HCT116 (cell line): ENCODE data around the gene IFIT1. TPM values are rescaled to one million over a fixed set of nuclear protein-coding genes. Genes with fewer than 3 reads are reported as not detected.

Experiments
- ATAC-seq: fragments of 200-7000 bp; cut with Tn5 transposase; 2 replicates; pipeline ENCODE4 v1.9.1; 2020; ENCODE audit warnings: mild to moderate bottlenecking, moderate library complexity
- BruUV-seq: library from RNA; stranded (reverse); fragments of 400-500 nt; replicated peaks from 2 replicates; lab custom pipeline; 2021; lab: Mats Ljungman, UMichigan
- CTCF ChIA-PET: fragments of 300-600 bp; sonication (Branson Sonifier 250); formaldehyde crosslinking; loops from one replicate; lab custom pipeline; 2021; ENCODE audit warnings: antibody characterized with exemption; lab: Charles Lee
- POLR2A ChIA-PET: fragments of 300-600, 350-600 bp; sonication (Branson Sonifier 250); formaldehyde crosslinking; loops from one replicate; lab custom pipeline; 2021; ENCODE audit warnings: antibody characterized with exemption; lab: Charles Lee
- RAD21 ChIA-PET, 2 experiments: fragments of 300-600 bp; sonication (Branson Sonifier 250); formaldehyde crosslinking; loops; one replicate each; lab custom pipeline; 2023; ENCODE audit warnings: low total read pairs in 2 of 2; ENCODE audit not compliant: uncharacterized antibody in 2 of 2, unreplicated experiment in 2 of 2, low non-redundant PET in 1 of 2; lab: Charles Lee
- DNase-seq: peaks from one replicate; pipeline ENCODE4 v3.0.0-alpha.2; 2010; ENCODE audit warnings: low read depth, low spot score
- H2AFZ ChIP-seq: fragments of 200-600 bp; shearing (Covaris generic), sonication (generic); 2 replicates; pipeline ENCODE4 v1.6.1; 2017; ENCODE audit warnings: low read depth, mixed run types, mixed read lengths, antibody characterized with exemption, low read length; ENCODE audit not compliant: poor library complexity, severe bottlenecking
- H3K27ac ChIP-seq: 2 replicates; pipeline ENCODE4 v1.5.1; 2012; ENCODE audit warnings: low read depth, low read length
- H3K27me3 ChIP-seq: fragments of 200-600 bp; sonication (generic); 2 replicates; pipeline ENCODE4 v1.6.1; 2016; ENCODE audit warnings: mixed run types, low read length, mixed read lengths; ENCODE audit not compliant: insufficient read depth
- H3K36me3 ChIP-seq, 2 experiments: fragments of 200-500 bp in 1 of 2; fragments of 200-600 bp in 1 of 2; sonication (Bioruptor generic) in 1 of 2; sonication (generic) in 1 of 2; 2 replicates each; pipeline versions ENCODE4 v1.5.1 to v1.6.1; 2014 to 2016; ENCODE audit warnings: low read length in 2 of 2, inconsistent platforms in 1 of 2, mixed read lengths in 1 of 2, mixed run types in 1 of 2; ENCODE audit not compliant: insufficient read depth in 2 of 2, control insufficient read depth in 1 of 2
- H3K4me1 ChIP-seq, 2 experiments: fragments of 200-600 bp in 1 of 2; sonication (generic) in 1 of 2; 2 replicates each; pipeline versions ENCODE4 v1.5.1 to v1.6.1; 2012 to 2017; ENCODE audit warnings: low read length in 2 of 2, inconsistent platforms in 1 of 2, mild to moderate bottlenecking in 1 of 2, mixed read lengths in 1 of 2, mixed run types in 1 of 2, moderate library complexity in 1 of 2; ENCODE audit not compliant: insufficient read depth in 2 of 2, control insufficient read depth in 1 of 2
- H3K4me2 ChIP-seq: fragments of 200-600 bp; sonication (generic); 2 replicates; pipeline ENCODE4 v1.6.1; 2017; ENCODE audit warnings: mixed run types, low read length, mixed read lengths
- H3K4me3 ChIP-seq, 2 experiments: fragments of 200-600 bp in 1 of 2; sonication (generic) in 1 of 2; replicated peaks in 1 of 2; 2 replicates each; pipeline ENCODE4 v1.5.1; 2011 to 2016; ENCODE audit warnings: low read length in 2 of 2, control low read depth in 1 of 2, low read depth in 1 of 2, mild to moderate bottlenecking in 1 of 2, mixed read lengths in 1 of 2, mixed run types in 1 of 2
- H3K79me2 ChIP-seq: fragments of 200-600 bp; sonication (generic); 2 replicates; pipeline ENCODE4 v1.6.1; 2017; ENCODE audit warnings: mild to moderate bottlenecking, mixed run types, low read length, moderate library complexity, mixed read lengths; ENCODE audit not compliant: insufficient read depth
- H3K9ac ChIP-seq: fragments of 200-600 bp; sonication (generic); 2 replicates; pipeline ENCODE4 v1.6.1; 2016; ENCODE audit warnings: low read length, mixed read lengths
- H3K9me2 ChIP-seq: fragments of 200-600 bp; sonication (generic), shearing (Covaris generic); 2 replicates; pipeline ENCODE4 v1.6.1; 2017; ENCODE audit warnings: mixed run types, mild to moderate bottlenecking, moderate library complexity; ENCODE audit not compliant: insufficient read depth
- H3K9me3 ChIP-seq, 2 experiments: fragments of 200-500 bp in 1 of 2; fragments of 200-600 bp in 1 of 2; sonication (Bioruptor generic) in 1 of 2; sonication (generic) in 1 of 2; 2 replicates each; pipeline ENCODE4 v1.6.1; 2014 to 2017; ENCODE audit warnings: low read length in 2 of 2, mixed read lengths in 2 of 2, inconsistent platforms in 1 of 2, low read depth in 1 of 2, mild to moderate bottlenecking in 1 of 2, mixed run types in 1 of 2, moderate library complexity in 1 of 2; ENCODE audit not compliant: control insufficient read depth in 1 of 2, insufficient read depth in 1 of 2
- H4K20me1 ChIP-seq: fragments of 200-600 bp; sonication (generic), shearing (Covaris generic); 2 replicates; pipeline ENCODE4 v1.6.1; 2017; ENCODE audit warnings: mixed run types, mild to moderate bottlenecking, moderate library complexity; ENCODE audit not compliant: insufficient read depth
- CBX3 ChIP-seq: IDR thresholded peaks from 2 replicates; pipeline ENCODE4 v1.6.1; 2012; ENCODE audit warnings: low read depth
- CEBPB ChIP-seq: IDR thresholded peaks from 2 replicates; pipeline ENCODE4 v1.6.1; 2012; ENCODE audit warnings: low read depth
- EGR1 ChIP-seq: IDR thresholded peaks from 2 replicates; pipeline ENCODE4 v1.6.1; 2012; ENCODE audit warnings: low read depth
- EZH2phosphoT487 ChIP-seq: fragments of 200-600 bp; IDR thresholded peaks from 2 replicates; pipeline ENCODE4 v1.6.1; 2018; ENCODE audit warnings: antibody characterized with exemption, borderline replicate concordance
- FOSL1 ChIP-seq: IDR thresholded peaks from 2 replicates; pipeline ENCODE4 v1.6.1; 2012; ENCODE audit warnings: low read depth
- POLR2AphosphoS5 ChIP-seq: IDR thresholded peaks from 2 replicates; pipeline ENCODE4 v1.6.1; 2011; ENCODE audit warnings: mild to moderate bottlenecking, low read depth, low read length, moderate library complexity
- RAD21 ChIP-seq: IDR thresholded peaks from 2 replicates; pipeline ENCODE4 v1.6.1; 2012; ENCODE audit warnings: low read depth, mild to moderate bottlenecking
- SP1 ChIP-seq: IDR thresholded peaks from 2 replicates; pipeline ENCODE4 v1.6.1; 2012; ENCODE audit warnings: low read depth
- SRF ChIP-seq: IDR thresholded peaks from 2 replicates; pipeline ENCODE4 v1.6.1; 2012; ENCODE audit warnings: low read depth
- TCF7L2 ChIP-seq: IDR thresholded peaks from 2 replicates; pipeline ENCODE4 v1.7.0; 2011; ENCODE audit warnings: borderline replicate concordance, inconsistent platforms; ENCODE audit not compliant: insufficient read depth, insufficient read length; ENCODE audit errors: extremely low read depth
- YY1 ChIP-seq: IDR thresholded peaks from 2 replicates; pipeline ENCODE4 v1.6.1; 2011; ENCODE audit warnings: low read length, low read depth, moderate library complexity, mild to moderate bottlenecking; ENCODE audit not compliant: insufficient replicate concordance; ENCODE audit errors: extremely low read depth
- intact Hi-C: fragments of 100-400 bp; cut with micrococcal nuclease; formaldehyde crosslinking; loops from 2 replicates; pipeline ENCODE4 v1.10.0; 2022
- total RNA-seq: library from RNA; stranded (reverse); gene quantifications from one replicate; pipeline ENCODE4 v1.2.1, GENCODE V29; 2021; ENCODE audit not compliant: unreplicated experiment
- TF ChIP-seq, protein P1 (sequence below), 3 experiments: fragments of 200-600 bp in 1 of 3; sonication (generic) in 1 of 3; IDR thresholded peaks in 2 of 3; conservative IDR thresholded peaks in 1 of 3; 2 replicates each; pipeline ENCODE4 v1.5.1; 2012 to 2017; ENCODE audit warnings: low read depth in 2 of 3, low read length in 2 of 3, antibody characterized with exemption in 1 of 3, borderline replicate concordance in 1 of 3, control low read depth in 1 of 3, mild to moderate bottlenecking in 1 of 3, mixed read lengths in 1 of 3, mixed run types in 1 of 3, moderate library complexity in 1 of 3; ENCODE audit not compliant: insufficient read depth in 1 of 3
- TF ChIP-seq, protein P2 (sequence below): IDR thresholded peaks from 2 replicates; pipeline ENCODE4 v1.6.1; 2012

IFIT1 gene
- total RNA-seq, 1 experiment from 2014 or later: 3.6 TPM

DNA sequence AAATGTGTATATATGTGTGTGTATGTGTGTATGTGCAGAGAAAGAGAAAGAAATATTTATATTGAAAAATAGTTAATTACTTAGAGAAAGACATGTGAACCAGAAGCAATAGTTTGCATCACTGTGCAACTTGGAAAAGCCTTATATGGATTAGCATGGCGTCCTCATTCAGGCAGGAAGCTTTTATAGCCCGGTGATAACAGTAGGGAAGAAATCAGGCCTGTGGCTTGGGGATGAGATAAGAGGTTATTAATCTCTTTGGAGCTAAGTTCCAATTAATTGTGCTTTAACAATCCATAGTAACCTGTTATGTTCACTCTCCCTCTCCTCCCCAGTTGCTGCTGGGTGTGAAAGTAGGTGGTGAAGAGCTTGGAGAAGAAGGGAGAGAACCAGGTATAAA lies 58.5 kb downstream of the IFIT1 start:
- no peak overlapping the region for H3K27ac ChIP-seq
- TF ChIP-seq, protein P1, sequence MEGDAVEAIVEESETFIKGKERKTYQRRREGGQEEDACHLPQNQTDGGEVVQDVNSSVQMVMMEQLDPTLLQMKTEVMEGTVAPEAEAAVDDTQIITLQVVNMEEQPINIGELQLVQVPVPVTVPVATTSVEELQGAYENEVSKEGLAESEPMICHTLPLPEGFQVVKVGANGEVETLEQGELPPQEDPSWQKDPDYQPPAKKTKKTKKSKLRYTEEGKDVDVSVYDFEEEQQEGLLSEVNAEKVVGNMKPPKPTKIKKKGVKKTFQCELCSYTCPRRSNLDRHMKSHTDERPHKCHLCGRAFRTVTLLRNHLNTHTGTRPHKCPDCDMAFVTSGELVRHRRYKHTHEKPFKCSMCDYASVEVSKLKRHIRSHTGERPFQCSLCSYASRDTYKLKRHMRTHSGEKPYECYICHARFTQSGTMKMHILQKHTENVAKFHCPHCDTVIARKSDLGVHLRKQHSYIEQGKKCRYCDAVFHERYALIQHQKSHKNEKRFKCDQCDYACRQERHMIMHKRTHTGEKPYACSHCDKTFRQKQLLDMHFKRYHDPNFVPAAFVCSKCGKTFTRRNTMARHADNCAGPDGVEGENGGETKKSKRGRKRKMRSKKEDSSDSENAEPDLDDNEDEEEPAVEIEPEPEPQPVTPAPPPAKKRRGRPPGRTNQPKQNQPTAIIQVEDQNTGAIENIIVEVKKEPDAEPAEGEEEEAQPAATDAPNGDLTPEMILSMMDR (IDR thresholded peaks at IDR 0.05 in 2 of 3, conservative IDR thresholded peaks at IDR 0.05 in 1 of 3; ENCODE audit: borderline replicate concordance in 1 of 3, insufficient read depth in 1 of 3, low read depth in 2 of 3, low read length in 2 of 3): no peak
- TF ChIP-seq CEBPB: no peak
- TF ChIP-seq EZH2phosphoT487: no peak
- no peak for TF ChIP-seq RAD21
- TF ChIP-seq CBX3: no peak
- TF ChIP-seq SP1: no peak
- TF ChIP-seq POLR2AphosphoS5: no peak
- TF ChIP-seq YY1: no peak
- TF ChIP-seq SRF: no peak
- H3K4me1 ChIP-seq: no peaks in the 10 kb centered on the region
- RAD21 ChIA-PET: no interaction called here
- BruUV-seq: no TSS peak
- no peaks in the 10 kb centered on the region for H3K27me3 ChIP-seq
- H2AFZ ChIP-seq: no peak overlapping the region
- intact Hi-C loops: no loop called here
- no peak overlapping the region for H3K4me3 ChIP-seq
- H3K9me3 ChIP-seq: no peaks in the 10 kb centered on the region
- CTCF ChIA-PET: no interaction called here
- H3K9me2 ChIP-seq: no peaks in the 10 kb centered on the region
- no peaks in the 10 kb centered on the region for H3K79me2 ChIP-seq
- H3K36me3 ChIP-seq: no peaks in the 10 kb centered on the region
- H3K4me2 ChIP-seq: no peak overlapping the region
- ATAC-seq: no peak
- no peak overlapping the region for H3K9ac ChIP-seq
- POLR2A ChIA-PET: no interaction called here
- no peaks in the 10 kb centered on the region for H4K20me1 ChIP-seq
- no peak for DNase-seq

DNA sequence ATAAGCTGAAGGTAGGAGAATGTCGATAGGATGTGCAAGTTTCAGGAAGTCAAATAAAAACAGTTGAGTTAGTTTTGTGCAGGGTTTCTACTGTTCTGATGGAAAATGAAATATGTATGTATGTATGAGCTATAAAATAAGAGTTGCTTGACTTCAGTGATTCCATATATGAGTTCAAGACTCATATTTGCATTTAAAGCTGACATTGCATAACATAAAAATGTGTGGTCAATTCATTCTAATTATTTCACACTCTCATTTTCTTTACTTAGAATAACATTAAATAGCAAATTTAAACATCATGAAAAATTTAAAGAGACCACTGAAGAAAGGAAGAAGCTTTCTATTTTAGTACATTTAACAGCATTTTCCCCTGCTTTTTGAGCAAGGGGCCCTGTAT lies 59.8 kb downstream of the IFIT1 start:
- DNase-seq: no peak
- H3K9ac ChIP-seq: no peak overlapping the region
- no peak overlapping the region for H3K4me2 ChIP-seq
- CTCF ChIA-PET: interaction anchor here (1.4 kb wide), 1 partner anchor 14 kb away, joined by 4 read pairs; no protein-coding TSS in a partner anchor
- H3K36me3 ChIP-seq: no peaks in the 10 kb centered on the region
- TF ChIP-seq, protein P1 (IDR thresholded peaks at IDR 0.05 in 2 of 3, conservative IDR thresholded peaks at IDR 0.05 in 1 of 3; ENCODE audit: borderline replicate concordance in 1 of 3, insufficient read depth in 1 of 3, low read depth in 2 of 3, low read length in 2 of 3): no peak
- TF ChIP-seq FOSL1 (no peak), YY1 (no peak), TCF7L2 (no peak), EGR1 (no peak), CEBPB (no peak)
- TF ChIP-seq, protein P2, sequence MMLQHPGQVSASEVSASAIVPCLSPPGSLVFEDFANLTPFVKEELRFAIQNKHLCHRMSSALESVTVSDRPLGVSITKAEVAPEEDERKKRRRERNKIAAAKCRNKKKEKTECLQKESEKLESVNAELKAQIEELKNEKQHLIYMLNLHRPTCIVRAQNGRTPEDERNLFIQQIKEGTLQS: no peak
- TF ChIP-seq, all 23 proteins: peak for 0
- Histone ChIP-seq H3K9me3 (no peaks in the 10 kb centered on the region), H3K9me2 (no peaks in the 10 kb centered on the region), H2AFZ (no peak overlapping the region), H3K27me3 (no peaks in the 10 kb centered on the region), H3K27ac (no peak overlapping the region), H4K20me1 (no peaks in the 10 kb centered on the region), H3K4me3 (no peak overlapping the region), H3K4me1 (no peaks in the 10 kb centered on the region), H3K79me2 (no peaks in the 10 kb centered on the region)
- ChIA-PET POLR2A (no interaction called here), RAD21 (no interaction called here)
- no peak for ATAC-seq
- BruUV-seq: no TSS peak
- intact Hi-C loops: no loop called here
